NB4 (cell line): ENCODE measurements around the gene TBC1D22A.

Experiments used
- DNase-seq: peaks from one replicate; pipeline ENCODE4 v3.0.0; 2010; ENCODE audit warnings: low read depth
- H3K4me3 ChIP-seq: one replicate; pipeline ENCODE4 v1.5.1; 2011; ENCODE audit warnings: mild to moderate bottlenecking, low read depth, low read length, moderate library complexity
- CTCF ChIP-seq: IDR thresholded peaks from one replicate; pipeline ENCODE4 v1.5.1; 2012; ENCODE audit warnings: low read depth, low read length
- MAX ChIP-seq: IDR thresholded peaks from 2 replicates; pipeline ENCODE4 v1.6.1; 2011; ENCODE audit warnings: low read depth, low read length
- MYC ChIP-seq: IDR thresholded peaks from 2 replicates; pipeline ENCODE4 v1.6.1; 2011; ENCODE audit warnings: low read depth, low read length
- POLR2A ChIP-seq: IDR thresholded peaks from 2 replicates; pipeline ENCODE4 v1.6.1; 2011; ENCODE audit warnings: mild to moderate bottlenecking; ENCODE audit not compliant: insufficient read length; ENCODE audit errors: extremely low read depth

TBC1D22A gene

GRCh38 chr22:47176573-47177333 lies 414.3 kb downstream of the TBC1D22A start:
- no peak overlapping the region for H3K4me3 ChIP-seq
- DNase-seq = no peak
- TF ChIP-seq MAX (no peak), POLR2A (no peak), MYC (no peak), CTCF (no peak)

GRCh38 chr22:47177334-47177815 lies 414.9 kb downstream of the TBC1D22A start:
- no peak overlapping the region for H3K4me3 ChIP-seq
- DNase-seq = no peak
- TF ChIP-seq MAX (no peak), MYC (no peak), CTCF (no peak), POLR2A (no peak)

- no peak for TF ChIP-seq POLR2A
- no peak for TF ChIP-seq MAX
- TF ChIP-seq CTCF = no peak
- TF ChIP-seq MYC = no peak
- DNase-seq = no peak
- no peak overlapping the region for H3K4me3 ChIP-seq
Observed at GRCh38 chr22:47178339-47178738, 415.9 kb downstream of the TBC1D22A start.

GRCh38 chr22:47180796-47181195 lies 418.3 kb downstream of the TBC1D22A start:
- TF ChIP-seq MAX (no peak), CTCF (no peak)
- H3K4me3 ChIP-seq = no peak overlapping the region
- no peak for DNase-seq

- no peak for DNase-seq
- TF ChIP-seq CTCF (no peak), POLR2A (no peak), MYC (no peak), MAX (no peak)
- no peak overlapping the region for H3K4me3 ChIP-seq
Observed at GRCh38 chr22:47187176-47187957, 424.9 kb downstream of the TBC1D22A start.
